KOPT-K1 (cell line): ENCODE data around the gene CTXND1.

Experiments used
- H3K27ac ChIP-seq: fragments of 200-600 bp; sonication (generic); 2 replicates; pipeline ENCODE4 v1.5.1; 2016; ENCODE audit warnings: antibody characterized with exemption, mild to moderate bottlenecking, low read depth, low read length; ENCODE audit not compliant: poor library complexity, severe bottlenecking
- H3K36me3 ChIP-seq: fragments of 200-600 bp; sonication (generic); 2 replicates; pipeline ENCODE4 v1.5.1; 2017; ENCODE audit warnings: antibody characterized with exemption, mild to moderate bottlenecking, low read length, moderate library complexity; ENCODE audit not compliant: insufficient read depth
- H3K9me3 ChIP-seq: fragments of 200-600 bp; sonication (generic); 2 replicates; pipeline ENCODE4 v1.5.1; 2017; ENCODE audit warnings: antibody characterized with exemption, low read length, mild to moderate bottlenecking; ENCODE audit not compliant: insufficient read depth, poor library complexity, severe bottlenecking

CTXND1 gene

DNA sequence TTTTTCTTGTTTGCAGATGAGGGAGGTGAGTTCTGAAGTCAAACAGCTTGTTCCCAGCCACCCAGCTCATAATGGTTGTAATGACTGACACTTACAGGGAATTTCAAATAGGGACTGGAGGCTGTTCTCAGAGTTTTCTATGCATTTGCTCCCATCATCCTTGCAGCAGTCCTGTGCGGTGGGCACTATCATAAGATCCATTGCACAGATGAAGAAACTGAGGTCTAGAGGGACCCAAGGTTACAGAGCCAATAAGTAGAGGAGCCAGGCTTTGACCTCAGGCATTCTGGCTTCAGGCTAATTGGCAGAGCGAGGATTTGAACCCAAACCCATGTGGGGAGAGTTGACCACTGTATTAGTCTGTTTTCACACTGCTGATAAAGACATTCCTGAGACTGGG is 66.9 kb downstream of the CTXND1 start:
- Histone ChIP-seq H3K36me3 (peaks cover 73% of the 10 kb centered on the region), H3K9me3 (no peaks in the 10 kb centered on the region), H3K27ac (no peak overlapping the region)

- Histone ChIP-seq H3K27ac (no peak overlapping the region), H3K36me3 (peaks cover 78% of the 10 kb centered on the region), H3K9me3 (no peaks in the 10 kb centered on the region)
These were observed 67.5 kb downstream of the CTXND1 start for GRCh38 chr15:80184554-80184953.

DNA sequence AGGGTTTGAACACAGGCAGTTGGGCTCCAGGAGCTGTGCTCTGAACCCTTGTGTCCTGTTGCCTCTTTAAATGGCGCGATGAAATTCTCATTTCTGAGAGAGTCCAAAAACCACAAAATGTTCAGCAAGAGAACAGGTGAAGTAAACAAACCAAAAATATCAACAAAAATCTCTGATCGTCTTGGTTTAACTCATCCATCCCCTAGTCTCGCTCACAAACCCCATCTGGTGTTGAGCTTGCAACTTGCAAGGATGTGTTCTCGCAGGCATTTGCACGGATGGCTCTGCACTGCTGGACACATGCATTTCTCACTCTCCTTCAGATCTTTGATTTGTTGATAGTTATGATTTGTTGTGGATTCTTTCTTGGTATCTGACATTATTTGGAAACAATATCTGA is 68.1 kb downstream of the CTXND1 start:
- H3K9me3 ChIP-seq, result no peaks in the 10 kb centered on the region
- H3K27ac ChIP-seq, result no peak overlapping the region
- peaks cover 81% of the 10 kb centered on the region for H3K36me3 ChIP-seq

DNA sequence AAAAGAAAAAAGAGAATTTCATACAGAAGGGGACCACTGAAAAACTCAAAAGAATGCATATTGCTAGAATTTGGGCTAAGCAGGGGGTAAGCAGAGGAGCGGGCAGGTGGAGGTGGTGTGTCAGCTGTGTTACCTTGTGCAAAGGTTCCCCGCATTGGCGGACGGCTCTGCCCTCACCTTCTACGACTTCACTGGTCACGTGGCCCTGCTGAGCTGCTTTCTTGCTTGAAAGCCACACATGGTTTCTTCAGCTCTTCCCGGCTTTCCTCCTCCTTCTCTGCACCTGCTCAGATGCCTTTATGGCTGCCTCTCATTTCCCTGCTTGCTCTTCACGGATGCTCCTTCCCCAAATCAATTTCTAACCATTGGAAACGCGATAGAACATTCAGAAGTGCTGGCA is 68.7 kb downstream of the CTXND1 start:
- H3K9me3 ChIP-seq, result no peaks in the 10 kb centered on the region
- peaks cover 81% of the 10 kb centered on the region for H3K36me3 ChIP-seq
- no peak overlapping the region for H3K27ac ChIP-seq

DNA sequence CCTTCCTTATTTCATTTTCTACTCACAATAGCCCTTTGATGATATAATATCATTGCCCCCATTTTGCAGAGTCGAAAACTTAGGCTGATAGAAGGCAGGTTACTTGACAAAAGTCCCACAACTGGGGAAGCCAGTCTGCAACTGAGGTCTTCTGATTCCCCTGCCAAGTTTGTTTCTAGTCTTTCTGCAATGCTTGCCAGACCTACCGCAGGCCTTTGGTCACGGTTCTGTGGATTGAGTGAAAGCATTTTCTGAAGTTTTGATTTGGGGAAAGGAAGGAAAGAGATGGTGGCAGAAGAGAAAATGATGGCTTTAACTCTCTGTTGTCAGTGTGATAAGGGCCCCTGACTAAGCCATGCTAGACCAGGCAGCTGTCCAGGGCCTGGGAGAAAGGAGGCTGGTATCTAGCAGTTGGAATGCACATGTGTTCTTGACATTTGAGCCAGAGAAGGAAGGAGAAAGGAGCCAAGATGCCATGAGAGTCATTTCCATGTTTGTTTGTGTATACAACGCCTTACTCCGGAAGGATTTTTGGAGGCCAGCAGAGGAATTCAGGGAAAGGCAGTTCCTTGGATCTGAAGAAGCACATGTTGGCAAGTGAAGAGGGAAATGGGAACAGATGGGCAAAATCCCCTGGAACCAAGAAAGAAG is 69.3 kb downstream of the CTXND1 start:
- no peak overlapping the region for H3K27ac ChIP-seq
- peaks cover 81% of the 10 kb centered on the region for H3K36me3 ChIP-seq
- no peaks in the 10 kb centered on the region for H3K9me3 ChIP-seq

GRCh38 chr15:80180986-80181385 is 71.0 kb downstream of the CTXND1 start:
- no peaks in the 10 kb centered on the region for H3K9me3 ChIP-seq
- H3K27ac ChIP-seq, result no peak overlapping the region
- peaks cover 70% of the 10 kb centered on the region for H3K36me3 ChIP-seq

GRCh38 chr15:80180468-80180867 is 71.5 kb downstream of the CTXND1 start:
- Histone ChIP-seq H3K36me3 (peaks cover 69% of the 10 kb centered on the region), H3K27ac (no peak overlapping the region), H3K9me3 (no peaks in the 10 kb centered on the region)

DNA sequence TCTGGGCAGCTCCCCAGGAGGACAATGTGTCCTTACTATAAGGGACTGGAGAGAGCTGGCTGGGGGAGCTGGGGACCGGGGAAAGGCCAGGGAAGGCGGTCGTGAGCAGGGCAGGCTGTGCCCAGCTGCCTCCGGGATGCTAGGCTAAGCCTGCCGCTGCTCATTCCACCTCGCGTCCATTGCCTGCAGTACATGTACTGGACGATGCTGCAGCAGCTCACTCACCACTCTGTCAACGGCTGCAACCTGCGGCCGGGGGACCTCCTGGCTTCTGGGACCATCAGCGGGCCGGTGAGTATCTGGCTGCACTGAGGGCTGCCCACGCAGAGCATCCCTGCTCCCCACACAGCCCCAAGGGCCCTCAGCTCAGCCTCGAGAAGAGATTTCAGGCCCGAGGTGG is 72.1 kb downstream of the CTXND1 start:
- Histone ChIP-seq H3K36me3 (peaks cover 69% of the 10 kb centered on the region), H3K9me3 (no peaks in the 10 kb centered on the region), H3K27ac (no peak overlapping the region)

GRCh38 chr15:80179025-80179759 is 72.8 kb downstream of the CTXND1 start:
- H3K9me3 ChIP-seq, result no peaks in the 10 kb centered on the region
- H3K27ac ChIP-seq, result no peak overlapping the region
- peaks cover 62% of the 10 kb centered on the region for H3K36me3 ChIP-seq

DNA sequence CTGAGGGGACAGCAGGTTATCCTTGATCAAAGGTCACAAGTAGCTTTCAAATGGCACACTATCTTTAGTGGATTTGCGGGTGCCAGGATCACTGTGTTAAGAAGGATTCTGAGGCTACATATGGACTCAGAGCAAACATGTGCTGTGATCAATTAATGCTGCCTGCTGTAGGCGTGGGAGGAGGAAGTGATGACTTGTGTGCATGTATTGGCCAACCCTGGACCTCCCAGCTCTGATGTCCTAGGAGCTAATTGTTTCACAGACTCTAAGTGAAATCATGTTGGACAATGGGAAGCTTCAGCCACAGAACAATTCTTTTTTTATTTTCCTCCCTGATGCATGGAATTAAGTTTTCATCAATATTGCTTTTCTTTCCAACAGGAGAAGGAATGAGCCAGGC is 74.9 kb downstream of the CTXND1 start:
- H3K9me3 ChIP-seq, result no peaks in the 10 kb centered on the region
- peaks cover 43% of the 10 kb centered on the region for H3K36me3 ChIP-seq
- H3K27ac ChIP-seq, result no peak overlapping the region

GRCh38 chr15:80176443-80176842 is 75.6 kb downstream of the CTXND1 start:
- peaks cover 35% of the 10 kb centered on the region for H3K36me3 ChIP-seq
- H3K9me3 ChIP-seq, result no peaks in the 10 kb centered on the region
- no peak overlapping the region for H3K27ac ChIP-seq

GRCh38 chr15:80175436-80175835 is 76.6 kb downstream of the CTXND1 start:
- H3K27ac ChIP-seq, result no peak overlapping the region
- no peaks in the 10 kb centered on the region for H3K9me3 ChIP-seq
- H3K36me3 ChIP-seq, result peaks cover 25% of the 10 kb centered on the region

DNA sequence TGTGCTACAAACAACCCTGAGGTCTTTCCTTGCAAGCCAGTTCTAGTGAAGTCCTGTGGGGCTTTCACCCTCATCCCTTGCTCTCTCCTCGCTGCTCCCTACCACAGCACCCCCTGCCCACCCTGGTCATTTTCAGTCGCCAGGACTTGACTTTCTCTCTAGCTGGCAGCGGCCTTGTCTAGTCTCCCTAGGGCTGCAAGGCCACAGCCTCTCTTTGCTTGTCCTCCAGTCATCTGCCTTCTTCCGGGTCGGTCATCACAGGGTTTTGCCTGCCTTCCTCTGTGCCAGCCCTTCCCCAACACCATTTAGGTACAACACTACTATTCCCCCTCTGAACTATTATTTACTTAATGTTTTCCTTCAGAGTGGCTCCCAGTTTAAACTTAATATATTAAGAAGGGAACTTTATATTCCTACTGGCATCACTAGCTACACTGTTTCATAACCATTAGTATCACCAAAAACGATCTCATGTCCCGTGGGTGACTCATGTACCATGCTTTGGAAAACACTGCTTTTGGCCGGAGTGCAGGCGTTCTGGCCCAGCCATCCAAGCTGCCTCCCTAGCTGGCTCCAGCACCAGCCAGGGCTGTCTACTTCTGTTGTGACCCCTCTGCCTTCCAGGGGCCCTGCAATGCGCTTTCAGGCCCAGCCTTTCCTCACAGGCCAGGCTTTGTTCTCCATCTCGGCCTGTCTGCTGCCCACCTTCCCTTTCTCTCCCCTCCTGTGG is 77.8 kb downstream of the CTXND1 start:
- H3K9me3 ChIP-seq, result no peaks in the 10 kb centered on the region
- H3K27ac ChIP-seq, result no peak overlapping the region

DNA sequence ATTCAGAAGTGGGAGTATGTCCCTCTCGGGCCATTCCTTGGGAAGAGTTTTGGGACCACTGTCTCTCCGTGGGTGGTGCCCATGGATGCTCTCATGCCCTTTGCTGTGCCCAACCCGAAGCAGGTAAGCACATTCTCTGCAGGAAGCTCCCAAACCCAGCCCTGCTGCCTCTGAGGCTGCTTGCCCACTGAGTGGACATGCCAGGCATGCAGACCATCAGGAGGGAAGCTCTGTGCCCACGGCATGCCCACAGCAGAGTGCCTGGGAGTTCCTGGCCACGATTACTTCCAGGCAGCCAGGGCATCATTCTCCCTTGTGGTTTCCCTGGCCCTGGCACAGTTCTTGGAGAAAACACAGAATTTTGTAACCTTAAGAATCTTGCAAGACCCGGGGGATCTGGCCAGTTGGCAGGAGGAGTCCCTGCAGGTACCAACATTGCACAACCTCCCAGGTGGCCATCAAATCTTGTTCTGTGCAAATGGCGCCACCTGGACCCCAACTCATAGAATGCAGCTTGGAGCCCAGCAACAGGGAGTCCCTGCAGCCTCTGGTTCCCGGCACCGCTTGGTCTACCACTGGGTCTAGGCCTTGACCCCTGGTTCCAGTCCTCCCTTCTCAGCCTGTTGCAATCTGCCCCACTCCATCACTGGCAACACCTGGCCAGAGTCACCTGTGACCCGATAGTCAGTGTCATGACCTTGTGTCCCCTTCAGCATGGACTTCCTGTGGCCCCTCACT is 78.8 kb downstream of the CTXND1 start:
- no peak overlapping the region for H3K27ac ChIP-seq
- H3K36me3 ChIP-seq, result peaks cover 14% of the 10 kb centered on the region
- no peaks in the 10 kb centered on the region for H3K9me3 ChIP-seq

More for the DNA sequence above, 77.8 kb downstream of the CTXND1 start:
- H3K36me3 ChIP-seq, result peaks cover 14% of the 10 kb centered on the region

- Histone ChIP-seq H3K36me3 (peaks cover 11% of the 10 kb centered on the region), H3K9me3 (no peaks in the 10 kb centered on the region), H3K27ac (no peak overlapping the region)
These were observed 79.6 kb downstream of the CTXND1 start for GRCh38 chr15:80172401-80172800.
